ENCODE results near the gene CMTM7.

The CMTM7 gene

GRCh38 chr3:32500231-32500630 is 108.6 kb downstream of the CMTM7 start:
- no peak for TF ChIP-seq CTCF (IDR thresholded peaks at IDR 0.05; ENCODE audit: low read depth, low read length)
- DNase-seq (ENCODE audit: extremely low read depth, low read depth): no peak

- no peak for TF ChIP-seq CTCF (IDR thresholded peaks at IDR 0.05; ENCODE audit: low read depth, low read length)
- no peak for DNase-seq (ENCODE audit: extremely low read depth, low read depth)
Observed at GRCh38 chr3:32500880-32501782, 109.5 kb downstream of the CMTM7 start.

GRCh38 chr3:32501783-32502117 is 110.1 kb downstream of the CMTM7 start:
- no peak for TF ChIP-seq CTCF (IDR thresholded peaks at IDR 0.05; ENCODE audit: low read depth, low read length)

GRCh38 chr3:32502118-32502945 is 110.7 kb downstream of the CMTM7 start, which contains the start of gene CMTM6:
Gene CMTM6, minus strand, starts transcription at chr3:32502852. Its CDS starts 107 bp downstream, at chr3:32502745.
- no peak for TF ChIP-seq CTCF (IDR thresholded peaks at IDR 0.05; ENCODE audit: low read depth, low read length)
- DNase-seq (ENCODE audit: extremely low read depth, low read depth): peak; percentile 38

More at GRCh38 chr3:32501783-32502117, 110.1 kb downstream of the CMTM7 start:
- no peak for DNase-seq (ENCODE audit: extremely low read depth, low read depth)

GRCh38 chr3:32502946-32503286 is 111.3 kb downstream of the CMTM7 start:
- no peak for TF ChIP-seq CTCF (IDR thresholded peaks at IDR 0.05; ENCODE audit: low read depth, low read length)

More at GRCh38 chr3:32502946-32503286, 111.3 kb downstream of the CMTM7 start:
- no peak for DNase-seq (ENCODE audit: extremely low read depth, low read depth)

Data from AG09319 (cell line).